ENCODE measurements around the gene ERF. TPM values are rescaled to one million over a fixed set of nuclear protein-coding genes. Genes with fewer than 3 reads are reported as not detected.

ERF gene
- total RNA-seq, 1 donor from 2014 or later: 109 TPM

GRCh38 chr19:42233106-42233505 lies 21.8 kb downstream of the ERF start:
- Mint-ChIP-seq H3K4me3 (ENCODE audit: unreplicated experiment) (peak overlapping the region; percentile 47), H3K36me3 (ENCODE audit: low read depth, unreplicated experiment) (peaks cover 31% of the 10 kb centered on the region), H3K9me3 (ENCODE audit: unreplicated experiment) (no peaks in the 10 kb centered on the region), H3K27ac (ENCODE audit: unreplicated experiment) (no peak overlapping the region), H3K27me3 (ENCODE audit: unreplicated experiment) (peaks cover 4% of the 10 kb centered on the region), H3K4me1 (ENCODE audit: unreplicated experiment) (no peaks in the 10 kb centered on the region)
- DNase-seq (ENCODE audit: low spot score): no peak
- TF ChIP-seq CTCF (IDR thresholded peaks at IDR 0.05; ENCODE audit: unreplicated experiment): no peak

- Mint-ChIP-seq H3K4me1 (ENCODE audit: unreplicated experiment) (no peaks in the 10 kb centered on the region), H3K36me3 (ENCODE audit: low read depth, unreplicated experiment) (peaks cover 31% of the 10 kb centered on the region), H3K9me3 (ENCODE audit: unreplicated experiment) (no peaks in the 10 kb centered on the region), H3K4me3 (ENCODE audit: unreplicated experiment) (peak overlapping the region; percentile 47), H3K27me3 (ENCODE audit: unreplicated experiment) (peaks cover 4% of the 10 kb centered on the region), H3K27ac (ENCODE audit: unreplicated experiment) (no peak overlapping the region)
- DNase-seq (ENCODE audit: low spot score): no peak
- no peak for TF ChIP-seq CTCF (IDR thresholded peaks at IDR 0.05; ENCODE audit: unreplicated experiment)
Measured at GRCh38 chr19:42232435-42232834, 22.5 kb downstream of the ERF start.

GRCh38 chr19:42230571-42230970 lies 24.4 kb downstream of the ERF start:
- Mint-ChIP-seq H3K4me3 (ENCODE audit: unreplicated experiment) (no peak overlapping the region), H3K27me3 (ENCODE audit: unreplicated experiment) (peaks cover 4% of the 10 kb centered on the region), H3K36me3 (ENCODE audit: low read depth, unreplicated experiment) (peaks cover 36% of the 10 kb centered on the region), H3K27ac (ENCODE audit: unreplicated experiment) (no peak overlapping the region), H3K9me3 (ENCODE audit: unreplicated experiment) (no peaks in the 10 kb centered on the region), H3K4me1 (ENCODE audit: unreplicated experiment) (peaks cover 4% of the 10 kb centered on the region)
- DNase-seq (ENCODE audit: low spot score): no peak
- no peak for TF ChIP-seq CTCF (IDR thresholded peaks at IDR 0.05; ENCODE audit: unreplicated experiment)

GRCh38 chr19:42229855-42230351 lies 25.0 kb downstream of the ERF start:
- Mint-ChIP-seq H3K4me3 (ENCODE audit: unreplicated experiment) (peak overlapping the region; percentile 51), H3K9me3 (ENCODE audit: unreplicated experiment) (no peaks in the 10 kb centered on the region), H3K36me3 (ENCODE audit: low read depth, unreplicated experiment) (peaks cover 38% of the 10 kb centered on the region), H3K27ac (ENCODE audit: unreplicated experiment) (no peak overlapping the region), H3K4me1 (ENCODE audit: unreplicated experiment) (peaks cover 4% of the 10 kb centered on the region), H3K27me3 (ENCODE audit: unreplicated experiment) (peaks cover 5% of the 10 kb centered on the region)
- no peak for DNase-seq (ENCODE audit: low spot score)
- no peak for TF ChIP-seq CTCF (IDR thresholded peaks at IDR 0.05; ENCODE audit: unreplicated experiment)

- Mint-ChIP-seq H3K27me3 (ENCODE audit: unreplicated experiment) (peaks cover 6% of the 10 kb centered on the region), H3K4me1 (ENCODE audit: unreplicated experiment) (peaks cover 4% of the 10 kb centered on the region), H3K4me3 (ENCODE audit: unreplicated experiment) (peak overlapping the region; percentile 51), H3K27ac (ENCODE audit: unreplicated experiment) (no peak overlapping the region), H3K9me3 (ENCODE audit: unreplicated experiment) (no peaks in the 10 kb centered on the region), H3K36me3 (ENCODE audit: low read depth, unreplicated experiment) (peaks cover 40% of the 10 kb centered on the region)
- no peak for TF ChIP-seq CTCF (IDR thresholded peaks at IDR 0.05; ENCODE audit: unreplicated experiment)
- no peak for DNase-seq (ENCODE audit: low spot score)
Measured at GRCh38 chr19:42229301-42229854, 25.6 kb downstream of the ERF start.

All from endothelial cell (in vitro differentiated cells).